ENCODE results near the gene EFCAB3. TPM values are rescaled to one million over a fixed set of nuclear protein-coding genes. Genes with fewer than 3 reads are reported as not detected.
"Not testable (repeated sequence)": the region's sequence is repeated elsewhere in the genome, so short reads cannot be mapped to it uniquely, and the experiment has no call there.

The EFCAB3 gene
- total RNA-seq: not detected

DNA sequence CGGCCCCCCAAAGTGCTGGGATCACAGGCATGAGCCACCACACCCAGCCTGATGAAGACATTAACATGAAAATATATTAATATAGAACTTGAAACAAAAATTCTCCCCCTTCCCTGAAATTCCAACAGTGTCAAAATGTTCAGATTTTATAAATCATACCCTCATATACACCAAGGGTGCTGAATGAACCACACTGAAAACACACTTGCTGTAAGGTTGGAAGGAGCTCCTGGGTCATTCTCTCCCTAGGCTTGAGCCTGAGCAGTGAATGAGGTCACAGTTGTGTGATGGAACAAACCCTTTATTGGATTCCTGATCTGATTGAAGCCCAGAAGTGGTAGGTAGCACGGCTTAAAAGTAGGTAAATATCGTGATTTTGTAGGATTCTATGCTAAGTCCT, at the start of gene EFCAB3:
Gene EFCAB3 (plus strand): TSS at position 301 of the 400 bp plus-strand sequence. CDS start 2,427 bp downstream, outside the sequence.
- no peak for DNase-seq (ENCODE audit: low read depth in 2 of 3, low spot score in 2 of 3)

DNA sequence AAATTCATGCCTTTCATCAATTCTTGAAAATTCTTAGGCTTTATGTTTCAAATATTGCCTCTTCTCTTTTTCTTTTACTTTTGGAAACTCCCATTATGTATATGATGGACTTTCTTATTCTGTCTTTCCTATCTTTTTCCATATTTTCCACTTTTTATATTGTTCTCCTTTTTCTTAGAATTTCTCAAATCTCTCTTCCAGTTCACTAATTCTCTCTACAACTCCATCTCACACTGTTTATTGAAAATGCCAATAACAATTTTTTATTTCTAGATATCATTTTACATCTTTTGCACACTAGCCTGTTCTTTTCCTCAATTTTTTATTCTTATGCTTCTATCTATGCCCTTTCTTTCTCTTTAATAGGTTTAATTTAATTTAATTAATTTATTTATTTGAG, 43.8 kb upstream of the EFCAB3 start:
- no peak for DNase-seq (ENCODE audit: low read depth in 2 of 3, low spot score in 2 of 3)

DNA sequence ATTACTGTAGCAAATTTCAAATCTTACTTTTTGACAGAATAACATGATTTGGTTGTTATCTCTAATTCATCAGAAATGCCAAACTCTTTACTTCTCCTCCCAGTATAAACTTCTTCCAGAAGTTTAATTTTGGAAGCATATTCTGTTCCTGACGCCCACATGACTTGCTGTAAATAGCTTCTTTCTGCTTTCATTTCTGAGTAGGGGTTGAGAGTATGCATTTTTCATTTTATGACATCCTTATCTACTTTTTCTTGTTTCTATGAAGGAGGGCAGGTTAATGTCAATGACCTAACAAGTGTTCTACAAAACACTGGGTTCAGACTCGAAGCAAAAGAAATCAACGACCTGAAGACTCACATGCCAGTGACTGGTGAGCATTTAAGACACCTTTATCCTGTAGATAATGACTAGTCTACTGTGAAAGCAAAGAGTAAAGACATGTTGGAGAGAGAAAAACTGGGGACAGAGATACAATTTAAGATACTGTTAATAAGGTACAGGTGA, 36.5 kb upstream of the EFCAB3 start:
- no peak for DNase-seq (ENCODE audit: low read depth in 2 of 3, low spot score in 2 of 3)

DNA sequence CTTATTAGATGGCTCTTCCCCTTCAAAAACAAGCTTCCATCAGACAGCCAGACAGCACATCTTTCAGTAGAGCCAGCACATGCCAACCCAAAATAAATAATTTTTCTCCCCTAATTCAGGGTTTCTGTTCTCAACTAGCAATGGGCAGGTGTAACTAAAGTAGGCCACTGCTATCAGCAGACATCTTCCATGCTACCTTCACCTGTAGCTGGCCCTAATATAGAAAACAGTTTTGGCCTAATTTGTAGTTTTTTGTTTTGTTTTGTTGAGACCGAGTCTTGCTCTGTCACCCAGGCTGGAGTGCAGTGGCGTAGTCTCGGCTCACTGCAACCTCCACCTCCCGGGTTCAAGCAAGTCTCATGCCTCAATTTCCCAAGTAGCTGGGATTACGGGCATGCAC, 29.2 kb upstream of the EFCAB3 start:
- DNase-seq (ENCODE audit: low read depth in 2 of 3, low spot score in 2 of 3): no peak

DNA sequence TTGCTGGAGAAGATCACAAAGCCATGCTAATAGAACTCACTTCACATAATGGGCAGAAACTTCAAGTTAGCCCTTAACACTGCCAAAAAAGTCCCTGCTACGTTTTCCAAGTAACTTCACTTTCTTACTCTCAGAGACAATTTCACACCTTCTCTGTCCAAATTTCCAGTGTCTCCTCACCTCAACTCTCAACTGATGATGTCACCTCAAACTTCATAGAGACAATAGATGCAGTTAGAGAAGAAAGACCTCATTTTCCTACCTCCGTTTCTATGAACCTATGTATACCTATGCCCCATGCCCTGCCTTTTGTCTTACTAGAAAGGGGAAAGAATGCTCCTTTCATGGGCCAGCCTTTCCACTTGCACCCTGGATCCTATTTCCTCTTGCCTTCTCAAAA, 14.2 kb upstream of the EFCAB3 start:
- no peak for DNase-seq (ENCODE audit: low read depth in 2 of 3, low spot score in 2 of 3)

DNA sequence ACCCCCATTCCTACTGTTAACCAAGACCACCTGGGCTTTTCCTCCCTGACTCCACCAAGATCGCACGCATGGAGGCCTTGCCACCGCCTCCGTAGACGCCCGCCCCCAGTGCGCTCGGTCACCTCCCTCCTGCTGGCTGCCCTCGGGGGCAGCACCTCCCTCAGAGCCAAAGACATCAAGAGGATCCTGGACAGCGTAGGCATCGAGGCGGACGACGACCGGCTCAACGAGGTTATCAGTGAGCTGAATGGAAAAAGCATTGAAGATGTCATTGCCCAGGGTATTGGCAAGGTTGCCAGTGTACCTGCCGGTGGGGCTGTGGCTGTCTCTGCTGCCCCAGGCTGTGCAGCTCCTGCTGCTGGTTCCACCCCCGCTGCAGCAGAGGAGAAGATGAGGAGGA, 1.2 kb downstream of the EFCAB3 start:
- no peak for DNase-seq (ENCODE audit: low read depth in 2 of 3, low spot score in 2 of 3)

DNA sequence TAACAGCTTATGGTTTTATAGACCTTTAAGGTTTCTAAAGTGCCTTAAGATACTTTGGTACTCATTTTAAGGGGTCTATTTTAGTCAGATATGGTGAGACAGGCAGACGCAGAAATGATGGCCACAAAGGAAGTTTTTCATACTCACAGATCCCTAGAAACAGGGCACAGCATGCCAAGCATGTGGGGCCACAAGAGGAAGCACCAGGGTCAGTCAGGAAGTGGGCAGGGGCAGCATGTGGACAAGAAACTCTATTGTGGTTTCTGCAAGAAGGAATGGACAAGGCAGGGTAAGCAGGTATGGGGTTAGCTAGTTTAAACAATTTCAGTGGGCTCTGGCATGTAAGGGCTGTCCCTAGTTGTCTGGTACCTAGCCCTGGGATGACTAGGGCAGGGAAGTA, 8.5 kb downstream of the EFCAB3 start:
- peak in 2 of 3 donors; percentile 18 to 66 for DNase-seq (ENCODE audit: low read depth in 2 of 3, low spot score in 2 of 3)

DNA sequence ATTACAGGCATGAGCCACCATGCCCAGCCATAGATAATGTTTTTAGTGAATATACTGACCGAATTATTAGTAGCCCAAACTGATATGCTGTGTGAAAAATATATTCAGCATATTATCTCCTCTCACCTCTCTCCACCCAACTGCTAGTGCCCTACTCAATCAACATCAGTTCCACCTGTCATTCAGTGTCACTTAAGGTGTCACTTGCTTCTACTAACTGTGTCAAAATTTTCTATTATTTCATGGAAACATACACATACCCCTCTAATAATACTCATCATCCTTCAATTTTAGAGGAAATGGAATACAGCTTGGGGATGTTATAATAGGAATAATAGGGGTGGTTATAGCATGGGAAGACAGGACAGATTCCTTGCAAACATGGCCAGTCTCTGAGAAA, 12.6 kb downstream of the EFCAB3 start:
- no peak for DNase-seq (ENCODE audit: low read depth in 2 of 3, low spot score in 2 of 3)

DNA sequence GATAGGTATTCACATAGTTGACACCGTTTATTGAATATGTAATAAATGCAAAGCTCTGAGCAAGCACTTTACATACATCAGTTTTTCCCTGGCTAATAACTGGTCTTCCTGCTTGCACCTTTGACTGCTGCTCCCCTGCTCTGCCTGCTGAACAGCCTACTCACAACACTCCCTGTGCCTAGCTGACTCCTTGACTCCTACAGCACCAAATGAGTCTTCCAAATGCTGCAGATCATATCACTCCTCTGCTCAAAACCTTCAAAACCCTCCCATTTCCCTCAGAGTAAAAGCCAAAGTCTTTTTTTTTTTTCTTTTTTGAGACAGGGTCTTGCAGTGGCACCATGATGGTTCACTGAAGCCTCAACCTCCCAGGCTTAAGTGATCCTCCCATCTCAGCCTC, 18.5 kb downstream of the EFCAB3 start:
- no peak for DNase-seq (ENCODE audit: low read depth in 2 of 3, low spot score in 2 of 3)

DNA sequence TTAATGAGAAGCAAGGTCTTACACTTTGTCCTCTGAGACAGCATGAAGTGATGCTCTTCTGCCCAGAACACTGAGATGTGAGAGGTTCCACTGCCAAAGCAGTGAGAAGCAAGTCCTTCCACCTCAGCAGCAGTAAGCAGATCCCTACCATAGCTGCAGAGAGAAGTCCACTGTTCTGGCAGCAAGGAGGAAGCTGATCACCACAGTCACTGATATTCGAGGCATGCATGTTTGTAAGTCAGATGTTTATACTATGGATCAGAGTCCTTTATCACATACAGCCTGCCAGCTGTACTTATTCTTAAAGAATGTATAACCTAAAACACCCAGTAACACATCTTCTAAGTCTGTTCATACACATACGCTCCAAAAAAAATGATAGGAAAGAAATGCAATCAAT, 25.1 kb downstream of the EFCAB3 start:
- DNase-seq (ENCODE audit: low read depth in 2 of 3, low spot score in 2 of 3): no peak

DNA sequence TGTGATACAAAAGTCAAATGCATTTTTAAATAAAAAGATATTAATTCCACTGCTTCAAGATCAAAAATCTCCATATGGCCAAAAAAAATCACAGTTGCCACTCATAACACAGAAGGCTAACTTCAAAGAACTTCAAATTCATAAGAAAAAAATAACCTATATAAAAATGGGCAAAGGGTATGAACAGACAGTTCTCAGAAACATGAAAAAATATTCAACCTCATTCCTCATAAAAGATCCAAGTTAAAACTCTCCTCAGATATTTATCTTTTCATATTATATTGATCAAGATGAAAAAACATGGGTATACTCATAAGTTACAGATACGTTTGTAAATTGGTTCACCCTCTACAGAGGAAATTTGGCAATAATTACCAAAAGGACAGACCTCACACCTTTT, 32.7 kb downstream of the EFCAB3 start:
- DNase-seq (ENCODE audit: low read depth in 2 of 3, low spot score in 2 of 3): not testable (repeated sequence)

DNA sequence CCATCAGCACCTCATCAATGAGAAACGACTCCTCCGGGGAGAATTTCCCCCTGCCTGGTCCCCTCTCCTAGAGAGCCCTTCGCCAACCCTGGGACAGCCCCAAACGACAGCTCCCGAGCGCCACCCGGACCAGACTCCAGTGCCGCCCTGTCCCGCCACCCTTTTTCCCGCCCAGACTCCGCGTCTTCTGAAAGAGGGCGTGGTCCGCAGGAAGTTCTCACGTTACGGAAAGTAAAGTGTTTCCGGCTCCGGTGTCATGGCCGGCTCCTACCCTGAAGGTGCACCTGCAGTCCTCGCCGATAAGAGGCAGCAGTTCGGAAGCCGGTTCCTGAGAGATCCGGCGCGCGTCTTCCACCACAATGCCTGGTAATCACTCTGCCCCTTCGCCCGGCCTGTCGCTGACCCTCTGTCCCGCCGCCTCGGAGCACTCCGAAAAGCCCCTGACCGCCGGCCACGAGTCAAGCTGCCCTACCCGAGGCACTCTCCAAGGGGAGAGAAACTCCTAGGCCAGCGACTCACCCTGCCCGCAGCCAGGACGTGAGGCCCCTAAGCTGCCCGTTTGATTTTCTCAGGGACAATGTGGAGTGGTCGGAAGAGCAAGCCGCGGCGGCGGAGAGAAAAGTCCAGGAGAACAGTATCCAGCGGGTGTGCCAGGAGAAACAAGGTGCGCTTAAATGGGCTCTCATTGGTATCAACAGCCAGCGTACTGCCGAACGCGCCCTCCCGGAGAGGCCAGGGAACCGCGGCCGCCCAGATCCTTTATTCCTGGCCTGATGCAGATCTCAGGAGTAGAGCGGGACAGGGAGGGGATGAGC, 43.5 kb downstream of the EFCAB3 start, which contains the start of gene METTL2A:
Gene METTL2A (plus strand): TSS at position 251 of the 815 bp plus-strand sequence. CDS start 6 bp downstream, at position 257.
- peak; percentile 55 to 87 (median 86) for DNase-seq (ENCODE audit: low read depth in 2 of 3, low spot score in 2 of 3)

DNA sequence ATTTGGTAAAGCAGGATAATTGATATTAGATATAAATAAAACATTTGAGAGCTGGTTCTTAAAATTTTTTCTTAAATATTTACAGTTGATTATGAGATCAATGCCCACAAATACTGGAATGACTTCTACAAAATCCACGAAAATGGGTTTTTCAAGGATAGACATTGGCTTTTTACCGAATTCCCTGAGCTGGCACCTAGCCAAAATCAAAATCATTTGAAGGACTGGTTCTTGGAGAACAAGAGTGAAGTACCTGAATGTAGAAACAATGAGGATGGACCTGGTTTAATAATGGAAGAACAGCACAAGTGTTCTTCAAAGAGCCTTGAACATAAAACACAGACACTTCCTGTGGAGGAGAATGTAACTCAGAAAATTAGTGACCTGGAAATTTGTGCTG, 45.9 kb downstream of the EFCAB3 start:
- not testable (repeated sequence) for DNase-seq (ENCODE audit: low read depth in 2 of 3, low spot score in 2 of 3)

DNA sequence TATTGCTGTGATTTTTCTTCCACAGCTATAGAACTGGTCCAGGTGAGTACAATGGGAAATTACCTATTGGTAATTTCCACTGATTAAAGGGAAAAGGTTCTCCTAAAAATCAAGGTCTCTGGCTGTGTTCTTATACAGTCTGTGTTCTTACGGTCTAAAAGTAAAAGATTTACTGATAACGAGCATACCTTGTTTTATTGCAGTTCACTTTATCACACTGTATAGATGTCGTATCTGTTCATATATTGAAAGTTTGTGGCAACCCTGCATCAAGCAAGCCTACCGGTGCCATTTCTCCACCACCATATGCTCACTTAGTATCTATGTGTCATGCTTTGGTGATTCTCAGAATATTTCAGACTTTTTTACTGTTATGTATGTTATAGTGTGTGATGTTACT, 54.9 kb downstream of the EFCAB3 start:
- DNase-seq (ENCODE audit: low read depth in 2 of 3, low spot score in 2 of 3): not testable (repeated sequence)

DNA sequence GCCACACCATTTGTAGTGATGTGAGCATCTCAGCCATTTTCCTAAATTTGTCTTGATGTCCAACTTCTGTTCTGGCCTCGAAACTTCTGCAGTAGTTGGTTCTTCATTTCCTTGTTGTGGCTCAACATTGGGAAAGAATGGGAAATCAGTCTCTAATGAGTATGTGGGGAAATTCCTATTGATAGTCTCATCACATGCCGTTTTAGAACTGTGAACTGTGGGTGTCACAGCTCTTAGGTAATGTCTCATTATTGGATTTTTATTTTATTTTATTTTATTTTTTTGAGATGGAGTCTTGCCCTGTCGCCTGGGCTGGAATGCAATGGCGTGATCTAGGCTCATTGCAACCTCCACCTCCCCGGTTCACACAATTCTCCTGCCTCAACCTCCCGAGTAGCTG, 60.8 kb downstream of the EFCAB3 start:
- DNase-seq (ENCODE audit: low read depth in 2 of 3, low spot score in 2 of 3): not testable (repeated sequence)

DNA sequence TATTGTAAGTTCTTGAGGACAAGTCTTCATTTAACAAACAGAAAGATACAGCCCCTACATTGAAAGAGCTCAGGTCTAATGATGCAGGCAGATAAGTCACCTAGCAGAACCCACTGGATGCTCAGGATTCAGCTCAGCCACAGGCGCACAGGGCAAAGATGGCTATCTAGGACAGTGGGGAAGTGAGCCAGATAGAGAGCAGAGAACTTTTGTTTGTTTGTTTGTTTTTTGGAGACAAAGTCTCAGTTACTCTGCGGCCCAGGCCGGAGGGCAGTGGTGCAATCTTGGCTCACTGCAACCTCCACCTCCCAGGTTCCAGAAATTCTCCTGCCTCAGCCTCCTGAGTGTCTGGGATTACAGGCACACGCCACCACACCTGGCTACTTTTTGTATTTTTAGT, 63.7 kb downstream of the EFCAB3 start:
- DNase-seq (ENCODE audit: low read depth in 2 of 3, low spot score in 2 of 3): no peak

DNA sequence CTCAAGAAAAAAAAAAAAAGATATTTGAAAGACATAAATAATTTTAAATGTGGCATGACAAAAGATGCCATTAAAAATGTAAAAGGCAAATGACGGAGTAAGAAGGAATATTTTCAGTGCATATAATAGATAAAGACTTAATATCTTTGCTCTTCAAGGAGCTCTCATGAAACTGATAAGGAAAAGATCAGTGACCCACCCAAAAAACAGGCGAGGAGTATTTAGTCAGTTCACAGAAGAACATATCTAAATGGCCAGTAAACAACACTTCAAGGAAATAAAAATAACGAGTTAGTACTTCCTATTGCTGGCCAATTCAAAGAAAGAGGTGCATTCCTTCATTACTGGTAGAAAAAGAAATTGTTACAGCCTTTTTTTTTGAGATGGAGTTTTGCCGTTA, 65.4 kb downstream of the EFCAB3 start:
- DNase-seq (ENCODE audit: low read depth in 2 of 3, low spot score in 2 of 3): not testable (repeated sequence)

DNA sequence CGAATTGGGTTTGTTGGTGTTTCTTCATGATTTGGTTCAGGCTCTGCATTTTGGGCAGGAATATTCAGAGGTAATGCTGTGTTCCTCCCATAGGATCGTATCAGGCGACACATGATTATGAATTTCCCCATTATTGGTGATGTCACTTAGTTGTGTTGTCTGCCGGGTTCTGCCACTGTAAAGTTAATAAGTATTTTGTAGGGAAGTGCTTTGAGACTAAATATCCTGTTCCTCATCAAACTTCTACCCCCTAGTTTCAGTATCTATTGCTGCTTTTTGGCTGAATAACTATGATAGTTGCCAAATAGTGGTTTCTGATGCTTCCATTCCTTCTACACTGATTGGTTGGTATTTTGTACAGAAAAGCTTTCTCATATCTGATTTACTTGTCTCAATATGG, 71.8 kb downstream of the EFCAB3 start:
- DNase-seq (ENCODE audit: low read depth in 2 of 3, low spot score in 2 of 3): not testable (repeated sequence)

DNA sequence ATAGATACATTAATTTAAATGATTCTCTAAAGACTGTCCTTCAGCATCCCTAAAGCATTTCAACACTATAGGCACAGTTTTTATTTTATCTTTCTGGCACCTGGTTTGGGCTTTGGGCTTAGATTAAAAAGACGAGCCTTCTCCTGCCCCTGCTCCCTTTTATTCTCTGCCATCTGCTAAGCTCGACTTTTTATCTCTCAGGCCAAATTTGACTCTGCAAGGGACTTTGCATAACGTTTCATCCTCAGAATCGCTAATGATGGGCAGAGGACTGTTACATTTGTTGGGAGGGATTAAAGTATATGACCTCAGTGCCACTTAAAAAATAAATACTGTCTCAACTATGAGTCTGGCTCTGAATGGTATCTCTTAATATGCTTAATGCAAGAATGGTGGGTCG, 72.7 kb downstream of the EFCAB3 start:
- not testable (repeated sequence) for DNase-seq (ENCODE audit: low read depth in 2 of 3, low spot score in 2 of 3)

DNA sequence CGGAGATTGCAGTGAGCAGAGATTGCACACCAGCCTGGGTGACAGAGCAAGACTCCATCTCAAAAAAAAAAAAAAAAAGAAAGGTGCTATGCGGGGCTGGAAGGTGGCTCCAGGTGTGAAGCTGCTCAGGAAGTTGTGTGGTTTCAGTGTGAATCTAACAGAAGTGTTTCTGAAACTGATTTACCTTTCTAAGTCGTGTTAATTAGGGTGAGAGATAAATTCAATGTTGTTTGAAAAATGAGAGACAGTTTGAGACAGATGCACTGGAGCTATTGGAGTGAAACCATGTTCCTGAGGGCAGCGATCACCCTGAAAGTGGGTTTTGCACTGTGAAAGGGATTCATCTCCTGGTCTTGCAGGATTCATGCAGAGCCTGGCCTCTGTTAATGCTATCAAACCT, 73.3 kb downstream of the EFCAB3 start:
- DNase-seq (ENCODE audit: low read depth in 2 of 3, low spot score in 2 of 3): not testable (repeated sequence)

DNA sequence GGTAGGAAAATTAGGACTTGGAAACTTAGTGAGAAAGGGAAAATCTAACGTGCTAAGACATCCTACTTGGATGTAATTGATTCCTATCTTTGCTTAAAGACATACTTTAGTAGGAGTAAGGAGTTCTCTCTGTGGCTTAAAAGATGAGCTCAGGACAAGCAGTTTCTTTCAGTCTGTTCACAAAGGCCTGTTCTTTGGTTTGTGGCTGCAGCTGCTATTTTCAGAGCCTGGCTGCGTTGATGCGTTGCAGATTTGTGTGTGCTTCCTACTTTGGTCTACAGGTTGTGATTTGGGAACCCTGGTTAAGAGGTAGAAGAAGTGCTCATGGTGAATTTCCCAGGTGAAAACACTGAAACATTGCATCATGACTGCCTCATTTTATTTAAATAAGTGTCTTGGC, 73.8 kb downstream of the EFCAB3 start:
- not testable (repeated sequence) for DNase-seq (ENCODE audit: low read depth in 2 of 3, low spot score in 2 of 3)

DNA sequence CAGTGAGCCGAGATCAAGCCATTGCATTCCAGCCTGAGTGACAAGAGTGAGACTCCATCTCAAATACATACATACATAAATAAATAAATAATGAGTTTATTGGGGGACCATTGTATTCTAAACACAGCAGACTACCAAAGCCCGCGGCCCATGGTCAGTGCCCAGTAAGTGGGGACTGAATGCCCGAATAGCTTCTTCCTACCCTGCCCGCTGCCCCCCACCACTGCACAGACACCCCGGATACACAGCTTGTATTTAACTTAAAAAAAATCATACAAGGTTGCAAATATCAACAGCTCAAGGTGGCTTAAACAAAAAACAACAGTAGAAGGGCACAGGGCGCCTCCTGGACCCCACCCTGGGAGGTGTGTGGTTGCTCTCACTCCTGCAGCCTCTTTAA, 75.7 kb downstream of the EFCAB3 start:
- DNase-seq (ENCODE audit: low read depth in 2 of 3, low spot score in 2 of 3): no peak

All from hematopoietic multipotent progenitor cell (in vitro differentiated cells).